ENCODE results near the gene SFTPB. TPM values are rescaled to one million over a fixed set of nuclear protein-coding genes. Genes with fewer than 3 reads are reported as not detected.
"Not testable (repeated sequence)": the region's sequence is repeated elsewhere in the genome, so short reads cannot be mapped to it uniquely, and the experiment has no call there.

The SFTPB gene
- total RNA-seq, 1 donor from 2014 or later = not detected

- Mint-ChIP-seq H3K4me1 (peaks cover 16% of the 10 kb centered on the region), H3K27me3 (ENCODE audit: insufficient read depth, low read depth) (peaks cover 4% of the 10 kb centered on the region), H3K36me3 (no peaks in the 10 kb centered on the region), H3K27ac (no peak overlapping the region), H3K4me3 (no peak overlapping the region), H3K9me3 (no peaks in the 10 kb centered on the region)
- no peaks in the 10 kb centered on the region for H3K4me1 ChIP-seq
- no peak overlapping the region for H3K4me2 ChIP-seq
- H3K9ac ChIP-seq = no peak overlapping the region
- H3K79me2 ChIP-seq (ENCODE audit: low read depth) = no peaks in the 10 kb centered on the region
- DNase-seq (ENCODE audit: low spot score) = no peak
- no peaks in the 10 kb centered on the region for H3K27me3 ChIP-seq
- H3K36me3 ChIP-seq = no peaks in the 10 kb centered on the region
- H3K9me3 ChIP-seq (ENCODE audit: low read depth) = no peaks in the 10 kb centered on the region
- H3F3A ChIP-seq (ENCODE audit: low read depth) = no peaks in the 10 kb centered on the region
- H4K20me1 ChIP-seq (ENCODE audit: low read depth) = no peaks in the 10 kb centered on the region
- TF ChIP-seq EZH2 (IDR thresholded peaks at IDR 0.05) (no peak), EZH2phosphoT487 (IDR thresholded peaks at IDR 0.05) (no peak), CTCF (IDR thresholded peaks at IDR 0.05) (no peak)
- no peak overlapping the region for H3K4me3 ChIP-seq
- H2AFZ ChIP-seq (replicated peaks) = no peak overlapping the region
- no peak overlapping the region for H3K27ac ChIP-seq
Observed at GRCh38 chr2:85672456-85672855, 4.5 kb upstream of the SFTPB start.

- H3K9me3 Mint-ChIP-seq; H3K4me1 ChIP-seq; H3K79me2 ChIP-seq (ENCODE audit: low read depth); H3F3A ChIP-seq (ENCODE audit: low read depth); H3K4me3 ChIP-seq; DNase-seq (ENCODE audit: low spot score); H3K27ac ChIP-seq; H2AFZ ChIP-seq (replicated peaks); H3K36me3 Mint-ChIP-seq; H3K27ac Mint-ChIP-seq; H3K36me3 ChIP-seq; H3K9me3 ChIP-seq (ENCODE audit: low read depth); H4K20me1 ChIP-seq (ENCODE audit: low read depth); H3K4me2 ChIP-seq; H3K9ac ChIP-seq; H3K27me3 ChIP-seq; H3K27me3 Mint-ChIP-seq (ENCODE audit: insufficient read depth, low read depth): not testable (repeated sequence)
- Mint-ChIP-seq H3K4me1 (peaks cover 16% of the 10 kb centered on the region), H3K4me3 (peak overlapping the region; percentile 41)
Observed at GRCh38 chr2:85670416-85670815, 2.4 kb upstream of the SFTPB start.

- Histone ChIP-seq H3K9me3 (ENCODE audit: low read depth) (no peaks in the 10 kb centered on the region), H3K79me2 (ENCODE audit: low read depth) (no peaks in the 10 kb centered on the region), H2AFZ (replicated peaks) (no peak overlapping the region), H3K27me3 (no peaks in the 10 kb centered on the region), H3K27ac (no peak overlapping the region), H3K4me1 (no peaks in the 10 kb centered on the region), H4K20me1 (ENCODE audit: low read depth) (no peaks in the 10 kb centered on the region), H3K9ac (no peak overlapping the region), H3F3A (ENCODE audit: low read depth) (no peaks in the 10 kb centered on the region), H3K36me3 (no peaks in the 10 kb centered on the region), H3K4me2 (no peak overlapping the region), H3K4me3 (no peak overlapping the region)
- Mint-ChIP-seq H3K27ac (no peak overlapping the region), H3K36me3 (no peaks in the 10 kb centered on the region), H3K4me3 (no peak overlapping the region), H3K4me1 (peaks cover 16% of the 10 kb centered on the region), H3K9me3 (no peaks in the 10 kb centered on the region), H3K27me3 (ENCODE audit: insufficient read depth, low read depth) (peaks cover 8% of the 10 kb centered on the region)
- no peak for DNase-seq (ENCODE audit: low spot score)
- TF ChIP-seq EZH2phosphoT487 (IDR thresholded peaks at IDR 0.05) = no peak
- no peak for TF ChIP-seq EZH2 (IDR thresholded peaks at IDR 0.05)
Observed at GRCh38 chr2:85669549-85669948, 1.6 kb upstream of the SFTPB start.

GRCh38 chr2:85668857-85669142 is 801 bp upstream of the SFTPB start:
- no peaks in the 10 kb centered on the region for H4K20me1 ChIP-seq (ENCODE audit: low read depth)
- H3K4me3 ChIP-seq = no peak overlapping the region
- Mint-ChIP-seq H3K36me3 (no peaks in the 10 kb centered on the region), H3K27ac (peak overlapping the region; percentile 20), H3K27me3 (ENCODE audit: insufficient read depth, low read depth) (peaks cover 10% of the 10 kb centered on the region), H3K4me1 (peaks cover 14% of the 10 kb centered on the region), H3K9me3 (no peaks in the 10 kb centered on the region), H3K4me3 (no peak overlapping the region)
- no peaks in the 10 kb centered on the region for H3K79me2 ChIP-seq (ENCODE audit: low read depth)
- no peaks in the 10 kb centered on the region for H3K36me3 ChIP-seq
- TF ChIP-seq EZH2phosphoT487 (IDR thresholded peaks at IDR 0.05) (no peak), EZH2 (IDR thresholded peaks at IDR 0.05) (no peak), CTCF (IDR thresholded peaks at IDR 0.05) (no peak)
- no peaks in the 10 kb centered on the region for H3K9me3 ChIP-seq (ENCODE audit: low read depth)
- H3F3A ChIP-seq (ENCODE audit: low read depth) = no peaks in the 10 kb centered on the region
- H3K9ac ChIP-seq = no peak overlapping the region
- no peak overlapping the region for H3K27ac ChIP-seq
- DNase-seq (ENCODE audit: low spot score) = no peak
- H3K4me2 ChIP-seq = no peak overlapping the region
- H2AFZ ChIP-seq (replicated peaks) = no peak overlapping the region
- H3K4me1 ChIP-seq = no peaks in the 10 kb centered on the region
- no peaks in the 10 kb centered on the region for H3K27me3 ChIP-seq
